HepG2 (cell line): ENCODE measurements around the gene POU3F1. TPM values are rescaled to one million over a fixed set of nuclear protein-coding genes. Genes with fewer than 3 reads are reported as not detected.
"Not testable (repeated sequence)": the region's sequence is repeated elsewhere in the genome, so short reads cannot be mapped to it uniquely, and the experiment has no call there.

ENCODE experiments used
- ATAC-seq: fragments of 200-7000 bp; cut with Tn5 transposase; 3 replicates; pipeline ENCODE4 v1.9.1; 2020; ENCODE audit warnings: mild to moderate bottlenecking, moderate library complexity
- BruUV-seq: library from RNA; stranded (reverse); fragments of 400-500 nt; replicated peaks from 2 replicates; lab custom pipeline; 2021; lab: Mats Ljungman, UMichigan
- CTCF ChIA-PET: fragments of 300-600 bp; formaldehyde crosslinking; extraction: SDS; loops from one replicate; lab custom pipeline; 2021; ENCODE audit warnings: low total read pairs, inconsistent platforms, low intra/inter-chr PET ratio; lab: Yijun Ruan, JAX
- POLR2A ChIA-PET: fragments of 350-600 bp; sonication (Branson Sonifier 250); formaldehyde crosslinking; loops from one replicate; lab custom pipeline; 2020; ENCODE audit warnings: antibody characterized with exemption, inconsistent platforms; lab: Yijun Ruan, JAX
- DNase-seq: peaks from one replicate; pipeline ENCODE4 v3.0.0-alpha.2; 2015; ENCODE audit warnings: low spot score
- FAIRE-seq: peaks from 3 replicates; lab custom pipeline; 2011; peaks lifted over from hg19 to GRCh38; lab: Jason Lieb, UNC
- H2AFZ ChIP-seq: one replicate; pipeline ENCODE4 v1.6.1; 2011; ENCODE audit warnings: low read length, inconsistent platforms
- H3K27ac ChIP-seq: fragments of 300-600 bp; 3 replicates; pipeline ENCODE4 v1.8.0; 2011; ENCODE audit warnings: mixed run types, mild to moderate bottlenecking, mixed read lengths, low read length, inconsistent platforms; ENCODE audit not compliant: insufficient read depth; ENCODE audit errors: extremely low read length
- H3K27me3 ChIP-seq, 2 experiments: fragments of 200-600 bp in 1 of 2; 2 replicates in 1 of 2; 3 replicates in 1 of 2; pipeline versions ENCODE4 v1.6.0 to v1.8.0; 2011; ENCODE audit warnings: low read length in 2 of 2, mild to moderate bottlenecking in 2 of 2, moderate library complexity in 2 of 2, inconsistent platforms in 1 of 2; ENCODE audit not compliant: insufficient read depth in 2 of 2, control insufficient read depth in 1 of 2
- H3K36me3 ChIP-seq, 2 experiments: fragments of 200-600 bp in 1 of 2; replicated peaks in 1 of 2; 2 replicates in 1 of 2; 3 replicates in 1 of 2; pipeline versions ENCODE4 v1.5.1 to v1.8.0; 2011; ENCODE audit warnings: low read length in 2 of 2, inconsistent platforms in 1 of 2; ENCODE audit not compliant: insufficient read depth in 2 of 2, control insufficient read depth in 1 of 2
- H3K4me1 ChIP-seq: 2 replicates; pipeline ENCODE4 v1.5.1; 2012; ENCODE audit warnings: low read length, inconsistent platforms; ENCODE audit not compliant: insufficient read depth
- H3K4me2 ChIP-seq: 2 replicates; pipeline ENCODE4 v1.6.0; 2011; ENCODE audit warnings: low read depth, low read length, inconsistent platforms
- H3K4me3 ChIP-seq, 3 experiments: fragments of 200-600 bp in 1 of 3; sonication (generic), shearing (Covaris generic) in 1 of 3; replicated peaks in 1 of 3; 2 replicates each; pipeline ENCODE4 v1.5.1; 2011 to 2016; ENCODE audit warnings: low read length in 3 of 3, inconsistent platforms in 2 of 3, low read depth in 2 of 3, mild to moderate bottlenecking in 2 of 3, control low read depth in 1 of 3, mixed read lengths in 1 of 3; ENCODE audit not compliant: insufficient read depth in 1 of 3
- H3K79me2 ChIP-seq: one replicate; pipeline ENCODE4 v1.6.1; 2011; ENCODE audit warnings: low read length, inconsistent platforms; ENCODE audit not compliant: insufficient read depth
- H3K9ac ChIP-seq: 2 replicates; pipeline ENCODE4 v1.6.0; 2011; ENCODE audit warnings: mild to moderate bottlenecking, low read depth, low read length, inconsistent platforms; ENCODE audit not compliant: insufficient read depth
- H3K9me3 ChIP-seq: 2 replicates; pipeline ENCODE4 v1.5.1; 2012; ENCODE audit warnings: mild to moderate bottlenecking, low read length
- H4K20me1 ChIP-seq: 2 replicates; pipeline ENCODE4 v1.6.0; 2011; ENCODE audit warnings: inconsistent platforms, mild to moderate bottlenecking, low read length, moderate library complexity; ENCODE audit not compliant: insufficient read depth
- CBX5 ChIP-seq: sonication (generic); formaldehyde crosslinking; IDR thresholded peaks from 2 replicates; pipeline ENCODE4 v1.4.0; 2020; ENCODE audit warnings: missing genetic modification reagents, borderline replicate concordance
- DMAP1 ChIP-seq: IDR thresholded peaks from 2 replicates; pipeline ENCODE4 v1.6.1; 2016
- RARA ChIP-seq: IDR thresholded peaks from 2 replicates; pipeline ENCODE4 v1.6.1; 2016; ENCODE audit warnings: missing genetic modification reagents, missing compliant biosample characterization
- SRY ChIP-seq: sonication (generic); formaldehyde crosslinking; IDR thresholded peaks from 2 replicates; pipeline ENCODE4 v1.8.0; 2022; ENCODE audit warnings: mild to moderate bottlenecking, missing genetic modification reagents
- TOE1 ChIP-seq: sonication (generic); formaldehyde crosslinking; IDR thresholded peaks from 2 replicates; pipeline ENCODE4 v1.4.0; 2020; ENCODE audit warnings: mild to moderate bottlenecking, missing genetic modification reagents
- XRCC5 ChIP-seq: fragments of 200-400 bp; formaldehyde crosslinking; optimal IDR thresholded peaks from 2 replicates; pipeline ENCODE3; 2017; ENCODE audit warnings: mild to moderate bottlenecking, low read length
- ZMYM4 ChIP-seq: sonication (generic); formaldehyde crosslinking; IDR thresholded peaks from 2 replicates; pipeline ENCODE4 v1.8.1; 2023; ENCODE audit warnings: mild to moderate bottlenecking, missing genetic modification reagents
- ZNF225 ChIP-seq: sonication (generic); formaldehyde crosslinking; IDR thresholded peaks from 2 replicates; pipeline ENCODE4 v1.4.0; 2020; ENCODE audit warnings: mild to moderate bottlenecking, missing genetic modification reagents
- ZNF644 ChIP-seq: IDR thresholded peaks from 2 replicates; pipeline ENCODE4 v1.6.1; 2016; ENCODE audit warnings: low read depth
- ZNF7 ChIP-seq: IDR thresholded peaks from 2 replicates; pipeline ENCODE4 v1.6.1; 2016; ENCODE audit warnings: missing biosample characterization, missing genetic modification reagents
- WGBS: methylation state at CpG from one replicate; pipeline ENCODE4 v1.1.6; 2017; ENCODE audit warnings: low lambda C conversion rate; 5-methylcytosine and 5-hydroxymethylcytosine counted together
- in situ Hi-C: cut with HindIII; loops from 2 replicates; pipeline ENCODE4 v1.10.0; 2017; ENCODE audit warnings: low pct_unique_long_range_greater_than_20kb; ENCODE audit not compliant: extremely low pct_ligation_motif_present
- intact Hi-C: fragments of 100-400 bp; cut with micrococcal nuclease; formaldehyde crosslinking; loops from one replicate; pipeline ENCODE4 v1.10.0; 2022; ENCODE audit not compliant: unreplicated experiment
- polyA plus RNA-seq, 8 experiments: library from polyadenylated mRNA; depleted of rRNA in 3 of 8; stranded (reverse) in 7 of 8; unstranded in 1 of 8; fragments of >200 nt; fragmentation: Illumina TruSeq in 4 of 8; extraction: Trizol in 4 of 8; gene quantifications; 2 replicates each; pipeline versions ENCODE4 v1.2.1 to v1.2.3, GENCODE V29; 2011 to 2016; ENCODE audit warnings: low read depth in 4 of 8, missing spikeins in 1 of 8, mixed read lengths in 1 of 8; ENCODE audit not compliant: insufficient read depth in 1 of 8
- total RNA-seq, 5 experiments: library from RNA; depleted of rRNA; stranded (reverse); fragments of >200 nt; fragmentation: Illumina TruSeq; extraction: Trizol; gene quantifications; 2 replicates each; pipeline ENCODE4 v1.2.3, GENCODE V29; 2016; ENCODE audit warnings: low read depth in 1 of 5
- TF ChIP-seq, protein P1 (sequence below): sonication (generic); formaldehyde crosslinking; IDR thresholded peaks from 2 replicates; pipeline ENCODE4 v1.5.0; 2020; ENCODE audit warnings: mild to moderate bottlenecking, missing genetic modification reagents
- TF ChIP-seq, protein P2 (sequence below): sonication (generic); formaldehyde crosslinking; conservative IDR thresholded peaks from 2 replicates; pipeline ENCODE4 v1.8.0; 2022; ENCODE audit warnings: low read depth, missing genetic modification reagents
- TF ChIP-seq, protein P3 (sequence below): IDR thresholded peaks from 2 replicates; pipeline ENCODE4 v1.6.1; 2016; ENCODE audit warnings: mild to moderate bottlenecking, missing biosample characterization, missing genetic modification reagents

Gene POU3F1
- total and polyA plus RNA-seq, 2 of the 13 experiments (the other 11 are each of a cell fraction or from before 2014, with no cell fraction given): not detected

DNA sequence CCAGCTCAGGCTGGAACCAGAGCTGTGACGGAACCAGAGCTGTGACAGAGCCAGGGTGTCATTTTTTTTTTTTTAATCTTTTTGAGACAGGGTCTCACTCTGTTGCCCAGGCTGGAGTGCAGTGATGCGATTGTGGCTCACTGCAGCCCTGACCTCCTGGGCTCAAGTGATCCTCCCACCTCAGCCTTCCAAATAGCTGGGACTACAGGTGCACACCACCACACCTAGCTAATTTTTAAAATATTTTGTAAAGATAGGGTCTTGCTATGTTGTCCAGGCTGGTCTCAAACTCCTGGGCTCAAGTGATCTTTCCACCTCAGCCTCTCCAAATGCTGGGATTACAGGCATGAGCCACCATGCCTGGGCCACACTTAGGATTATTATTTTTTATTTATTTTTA, 13.6 kb downstream of the POU3F1 start:
- H4K20me1 ChIP-seq, intact Hi-C loops, H2AFZ ChIP-seq, DNase-seq, H3K9ac ChIP-seq, FAIRE-seq, H3K36me3 ChIP-seq, ATAC-seq, H3K4me3 ChIP-seq, H3K27me3 ChIP-seq, POLR2A ChIA-PET, H3K4me2 ChIP-seq, CTCF ChIA-PET, BruUV-seq, H3K9me3 ChIP-seq, H3K27ac ChIP-seq, H3K79me2 ChIP-seq: not testable (repeated sequence)
- in situ Hi-C loops: loop anchor here (10.0 kb wide), 1 partner anchor 552 kb away; no protein-coding TSS in a partner anchor
- WGBS: 83% methylated on average over 2 of the region's 2 CpGs
- H3K4me1 ChIP-seq: peaks cover 25% of the 10 kb centered on the region

DNA sequence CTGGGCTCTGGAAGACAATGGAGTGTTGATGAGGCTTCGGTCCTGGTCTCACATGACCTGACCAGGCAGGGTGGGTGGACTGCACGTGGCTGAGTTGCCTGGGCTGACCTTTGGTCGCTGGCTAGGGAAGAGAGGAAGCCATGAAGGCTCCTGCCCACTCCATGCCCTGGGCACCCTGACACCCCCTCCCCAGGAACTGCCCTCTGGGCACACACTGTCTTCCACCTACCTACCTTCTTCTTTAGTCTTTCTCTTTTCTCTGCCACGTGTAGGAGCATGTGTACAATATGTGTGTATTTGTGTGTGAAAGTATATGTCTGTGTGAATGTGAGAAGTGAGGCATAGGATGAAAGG, 15.1 kb downstream of the POU3F1 start:
- Histone ChIP-seq H4K20me1 (no peaks in the 10 kb centered on the region), H3K9ac (no peak overlapping the region), H3K4me3 (no peak overlapping the region), H3K4me2 (peak overlapping the region; percentile 31; the same call in 1 of the 2 replicates), H2AFZ (no peak overlapping the region), H3K27ac (no peak overlapping the region), H3K79me2 (no peaks in the 10 kb centered on the region), H3K4me1 (peaks cover 25% of the 10 kb centered on the region), H3K36me3 (no peaks in the 10 kb centered on the region), H3K9me3 (no peaks in the 10 kb centered on the region), H3K27me3 (0 out of 5 replicates have a peak, but pooled peaks cover 0 to 3% of the 10 kb centered on the region in 2 experiments)
- peak; percentile 45 for ATAC-seq
- CTCF ChIA-PET: no interaction called here
- in situ Hi-C loops: loop anchor here (10.0 kb wide), 1 partner anchor 553 kb away; no protein-coding TSS in a partner anchor
- peak; percentile 47 for FAIRE-seq
- intact Hi-C loops: no loop called here
- peak; percentile 55 for DNase-seq
- 10% methylated on average over 2 of the region's 4 CpGs for WGBS
- no TSS peak for BruUV-seq
- POLR2A ChIA-PET: no interaction called here
- TF ChIP-seq SRY (CRISPR knock-in tag): 0 out of 2 replicates have a peak, but pooled peaks have one; percentile 63
- TF ChIP-seq DMAP1 (CRISPR knock-in tag): peak; percentile 49; the same call in 1 of the 2 replicates
- TF ChIP-seq RARA (CRISPR knock-in tag): peak; percentile 26; the same call in 1 of the 2 replicates
- TF ChIP-seq, protein P1, sequence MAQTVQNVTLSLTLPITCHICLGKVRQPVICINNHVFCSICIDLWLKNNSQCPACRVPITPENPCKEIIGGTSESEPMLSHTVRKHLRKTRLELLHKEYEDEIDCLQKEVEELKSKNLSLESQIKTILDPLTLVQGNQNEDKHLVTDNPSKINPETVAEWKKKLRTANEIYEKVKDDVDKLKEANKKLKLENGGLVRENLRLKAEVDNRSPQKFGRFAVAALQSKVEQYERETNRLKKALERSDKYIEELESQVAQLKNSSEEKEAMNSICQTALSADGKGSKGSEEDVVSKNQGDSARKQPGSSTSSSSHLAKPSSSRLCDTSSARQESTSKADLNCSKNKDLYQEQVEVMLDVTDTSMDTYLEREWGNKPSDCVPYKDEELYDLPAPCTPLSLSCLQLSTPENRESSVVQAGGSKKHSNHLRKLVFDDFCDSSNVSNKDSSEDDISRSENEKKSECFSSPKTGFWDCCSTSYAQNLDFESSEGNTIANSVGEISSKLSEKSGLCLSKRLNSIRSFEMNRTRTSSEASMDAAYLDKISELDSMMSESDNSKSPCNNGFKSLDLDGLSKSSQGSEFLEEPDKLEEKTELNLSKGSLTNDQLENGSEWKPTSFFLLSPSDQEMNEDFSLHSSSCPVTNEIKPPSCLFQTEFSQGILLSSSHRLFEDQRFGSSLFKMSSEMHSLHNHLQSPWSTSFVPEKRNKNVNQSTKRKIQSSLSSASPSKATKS (CRISPR knock-in tag): 0 out of 2 replicates have a peak, but pooled peaks have one; percentile 48
- TF ChIP-seq XRCC5: no peak
- TF ChIP-seq ZNF7 (CRISPR knock-in tag): no peak
- TF ChIP-seq, protein P2, sequence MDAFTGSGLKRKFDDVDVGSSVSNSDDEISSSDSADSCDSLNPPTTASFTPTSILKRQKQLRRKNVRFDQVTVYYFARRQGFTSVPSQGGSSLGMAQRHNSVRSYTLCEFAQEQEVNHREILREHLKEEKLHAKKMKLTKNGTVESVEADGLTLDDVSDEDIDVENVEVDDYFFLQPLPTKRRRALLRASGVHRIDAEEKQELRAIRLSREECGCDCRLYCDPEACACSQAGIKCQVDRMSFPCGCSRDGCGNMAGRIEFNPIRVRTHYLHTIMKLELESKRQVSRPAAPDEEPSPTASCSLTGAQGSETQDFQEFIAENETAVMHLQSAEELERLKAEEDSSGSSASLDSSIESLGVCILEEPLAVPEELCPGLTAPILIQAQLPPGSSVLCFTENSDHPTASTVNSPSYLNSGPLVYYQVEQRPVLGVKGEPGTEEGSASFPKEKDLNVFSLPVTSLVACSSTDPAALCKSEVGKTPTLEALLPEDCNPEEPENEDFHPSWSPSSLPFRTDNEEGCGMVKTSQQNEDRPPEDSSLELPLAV (CRISPR knock-in tag): no peak
- TF ChIP-seq TOE1: no peak
- TF ChIP-seq ZMYM4 (CRISPR knock-in tag): no peak
- TF ChIP-seq, protein P3, sequence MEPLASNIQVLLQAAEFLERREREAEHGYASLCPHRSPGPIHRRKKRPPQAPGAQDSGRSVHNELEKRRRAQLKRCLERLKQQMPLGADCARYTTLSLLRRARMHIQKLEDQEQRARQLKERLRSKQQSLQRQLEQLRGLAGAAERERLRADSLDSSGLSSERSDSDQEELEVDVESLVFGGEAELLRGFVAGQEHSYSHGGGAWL (CRISPR knock-in tag): peak; percentile 31; the same call in 1 of the 2 replicates
- peak; percentile 81 for TF ChIP-seq CBX5 (CRISPR knock-in tag)
- TF ChIP-seq ZNF225: peak; percentile 45; the same call in 1 of the 2 replicates
- TF ChIP-seq ZNF644 (CRISPR knock-in tag): peak; percentile 79; the same call in 1 of the 2 replicates
